Tongue (tissue), 2 donors: Measurements from ENCODE around the gene ATXN7L1. TPM values are rescaled to one million over a fixed set of nuclear protein-coding genes. Genes with fewer than 3 reads are reported as not detected.
"Not testable (repeated sequence)": the region's sequence is repeated elsewhere in the genome, so short reads cannot be mapped to it uniquely, and the experiment has no call there.

Experiments used
- DNase-seq: peaks from one replicate; pipeline ENCODE4 v3.0.0-alpha.2; 2015
- total RNA-seq: library from RNA; depleted of rRNA; stranded (reverse); fragments of >200 nt; gene quantifications from one replicate; pipeline ENCODE4 v1.2.3, GENCODE V29; 2014

Gene ATXN7L1
- total RNA-seq, 1 donor from 2014 or later = 10.4 TPM

DNA sequence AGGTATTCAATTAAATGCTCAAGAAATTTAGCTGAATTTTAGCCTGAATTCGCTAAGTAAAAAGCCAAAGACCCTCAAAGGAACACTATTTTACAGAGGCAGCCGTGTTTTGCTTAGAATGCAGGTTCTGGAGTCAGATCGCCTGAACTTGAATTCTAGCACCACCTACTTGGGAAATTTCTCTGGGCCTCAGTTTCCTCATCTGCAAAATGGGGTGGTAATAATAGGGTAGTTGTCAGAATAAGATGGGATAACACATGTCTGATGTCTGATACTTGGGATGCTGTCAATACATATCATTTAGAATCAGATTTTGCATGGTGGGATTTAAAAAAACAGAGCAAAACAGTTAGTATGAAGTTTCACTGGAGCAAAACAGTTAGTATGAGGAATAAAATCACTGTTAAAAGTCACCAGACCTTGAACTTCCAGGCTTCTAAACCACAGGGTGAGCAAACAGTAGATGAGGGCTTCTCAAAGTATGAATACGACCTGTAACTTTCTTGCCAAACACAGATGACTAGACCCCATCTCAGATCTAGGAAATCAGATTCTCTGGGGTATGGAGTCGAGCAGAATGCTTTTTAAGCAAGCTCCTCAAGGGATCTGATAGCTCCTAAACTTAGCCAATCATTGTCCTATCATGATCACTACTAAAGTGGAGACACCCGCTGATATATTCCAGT lies 75.4 kb downstream of the ATXN7L1 start:
- no peak for DNase-seq

GRCh38 chr7:105800442-105800841 lies 76.0 kb downstream of the ATXN7L1 start:
- DNase-seq = no peak

GRCh38 chr7:105799677-105800076 lies 76.7 kb downstream of the ATXN7L1 start:
- DNase-seq = no peak

- DNase-seq = no peak
These were observed 77.4 kb downstream of the ATXN7L1 start for GRCh38 chr7:105799006-105799405.

GRCh38 chr7:105797652-105798051 lies 78.7 kb downstream of the ATXN7L1 start:
- no peak for DNase-seq

DNA sequence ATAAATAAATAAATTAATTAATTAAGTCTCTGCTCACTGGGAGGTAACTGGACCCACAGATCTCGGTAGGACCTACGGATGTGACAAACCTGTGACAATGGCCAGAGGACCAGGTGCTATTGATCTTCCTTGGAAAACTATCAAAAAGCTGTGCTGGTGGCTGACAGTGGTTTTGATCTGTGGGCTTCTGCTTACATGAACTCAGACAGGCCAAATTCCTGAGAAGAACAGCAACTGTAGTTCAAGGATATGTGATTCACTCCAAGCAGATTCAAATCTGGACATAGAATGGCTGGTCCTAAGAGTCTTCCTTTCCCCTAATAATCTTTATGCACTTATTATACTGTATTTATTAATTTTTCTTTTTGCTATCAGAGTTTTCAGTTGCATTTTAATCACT lies 80.0 kb downstream of the ATXN7L1 start:
- no peak for DNase-seq

DNA sequence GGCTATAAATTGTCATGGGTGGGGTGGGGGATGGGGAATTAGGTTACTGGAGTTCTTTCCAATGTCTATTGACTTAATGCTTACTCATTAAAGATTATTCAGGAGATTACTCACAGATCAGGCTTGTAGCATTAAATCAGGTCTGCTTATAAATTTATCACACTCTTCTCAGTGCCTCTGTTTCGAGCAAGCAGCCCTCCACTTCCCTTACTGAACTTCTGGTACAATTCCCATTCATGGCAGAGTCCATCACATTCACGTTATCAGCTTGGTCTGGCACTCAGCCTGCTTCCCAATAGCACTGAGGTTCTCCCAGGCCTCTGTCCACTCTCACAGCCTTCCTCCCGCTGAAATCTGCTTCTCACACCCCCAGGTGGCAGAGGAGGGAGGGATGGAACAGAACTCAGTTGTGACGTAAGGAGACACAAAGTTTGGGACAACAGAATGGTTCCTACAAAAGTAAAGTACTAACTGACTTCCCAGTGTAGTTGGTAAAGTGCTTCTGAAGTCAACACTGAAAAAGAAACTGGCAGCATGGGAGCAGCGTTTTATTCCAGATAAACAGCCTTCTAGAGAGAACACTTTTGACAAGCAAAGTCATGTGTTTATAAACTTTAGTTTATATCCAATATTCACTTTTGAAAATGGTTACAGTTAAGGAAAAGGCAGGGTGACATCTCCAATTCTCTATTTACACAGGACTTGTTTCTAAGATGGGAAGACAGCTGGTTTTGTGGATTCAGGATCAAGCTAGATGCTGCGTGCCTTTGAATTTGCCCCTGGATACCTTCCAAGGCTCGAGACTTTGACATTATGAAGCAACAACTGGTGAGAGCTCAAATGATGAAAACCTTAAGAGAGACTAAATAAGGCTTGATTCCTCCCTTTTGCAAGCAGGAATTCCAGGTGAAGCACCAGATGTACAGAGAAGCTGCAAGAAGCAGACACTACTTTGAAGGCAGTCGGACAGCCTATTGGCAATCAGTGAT lies 81.4 kb downstream of the ATXN7L1 start:
- peak; percentile 90 for DNase-seq

- no peak for DNase-seq
These were observed 83.7 kb downstream of the ATXN7L1 start for GRCh38 chr7:105792488-105793370.

GRCh38 chr7:105791926-105792325 lies 84.5 kb downstream of the ATXN7L1 start:
- peak; percentile 34 for DNase-seq

DNA sequence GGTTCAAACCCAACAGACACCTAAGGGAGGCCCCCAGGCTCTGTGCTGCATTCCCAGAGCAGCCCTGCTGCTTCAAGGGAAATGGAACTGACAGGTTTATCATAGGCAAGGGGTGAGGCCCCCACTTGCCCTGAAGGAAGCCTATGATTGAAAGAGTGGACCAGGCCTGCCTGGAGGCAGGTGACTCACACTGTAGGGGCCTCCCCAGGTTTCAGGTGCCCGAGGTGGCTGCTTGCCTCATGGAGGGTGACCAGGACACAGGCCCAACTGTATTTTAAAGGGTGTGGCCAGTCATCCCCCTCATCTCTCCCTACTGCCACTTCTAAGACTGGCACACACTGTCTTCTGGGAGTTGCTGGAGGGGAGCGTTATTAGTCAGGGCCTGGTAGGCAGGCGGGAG lies 85.4 kb downstream of the ATXN7L1 start:
- no peak for DNase-seq

DNA sequence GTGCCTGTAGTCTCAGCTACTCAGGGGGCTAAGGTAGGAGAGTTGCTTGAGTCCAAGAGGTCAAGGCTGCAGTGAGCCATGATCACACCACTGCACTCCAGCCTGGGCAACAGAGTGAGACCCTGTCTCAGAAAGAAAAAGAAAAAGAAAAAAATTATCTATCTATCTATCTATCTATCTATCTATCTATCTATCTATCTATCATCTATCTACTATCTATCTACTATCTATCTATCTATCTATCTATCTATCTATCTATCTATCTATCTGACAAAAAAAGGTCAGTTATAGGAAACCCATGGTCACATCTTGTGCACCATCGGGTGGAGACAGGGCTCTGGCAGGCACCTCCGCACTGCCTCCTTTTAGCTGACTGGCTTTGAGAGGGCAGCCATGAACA lies 85.9 kb downstream of the ATXN7L1 start:
- not testable (repeated sequence) for DNase-seq

GRCh38 chr7:105788816-105789349 lies 87.5 kb downstream of the ATXN7L1 start:
- no peak for DNase-seq

DNA sequence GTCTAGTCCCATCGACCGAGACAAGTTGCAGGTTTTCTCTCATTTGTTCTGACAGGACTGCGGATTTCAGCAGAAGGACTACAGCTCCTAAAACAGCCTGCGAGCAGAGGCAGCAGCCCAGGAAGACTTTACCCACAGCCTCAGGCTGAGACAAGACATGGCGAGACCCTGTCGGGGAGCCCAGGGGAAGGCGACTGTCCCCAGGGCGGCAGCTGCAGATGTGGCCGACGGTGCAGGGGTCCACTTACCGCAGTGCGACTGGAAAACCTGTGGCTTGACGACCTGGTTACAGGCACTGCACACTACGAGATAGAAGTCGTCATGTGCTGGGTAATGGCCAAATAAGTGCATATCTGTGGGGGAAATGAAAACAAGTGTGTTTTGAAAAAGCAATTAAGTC lies 88.0 kb downstream of the ATXN7L1 start:
- DNase-seq = no peak

- no peak for DNase-seq
These were observed 88.6 kb downstream of the ATXN7L1 start for GRCh38 chr7:105787793-105788192.

- DNase-seq = peak; percentile 57
These were observed 89.6 kb downstream of the ATXN7L1 start for GRCh38 chr7:105786520-105787470.

GRCh38 chr7:105782391-105783042 lies 93.9 kb downstream of the ATXN7L1 start:
- no peak for DNase-seq

DNA sequence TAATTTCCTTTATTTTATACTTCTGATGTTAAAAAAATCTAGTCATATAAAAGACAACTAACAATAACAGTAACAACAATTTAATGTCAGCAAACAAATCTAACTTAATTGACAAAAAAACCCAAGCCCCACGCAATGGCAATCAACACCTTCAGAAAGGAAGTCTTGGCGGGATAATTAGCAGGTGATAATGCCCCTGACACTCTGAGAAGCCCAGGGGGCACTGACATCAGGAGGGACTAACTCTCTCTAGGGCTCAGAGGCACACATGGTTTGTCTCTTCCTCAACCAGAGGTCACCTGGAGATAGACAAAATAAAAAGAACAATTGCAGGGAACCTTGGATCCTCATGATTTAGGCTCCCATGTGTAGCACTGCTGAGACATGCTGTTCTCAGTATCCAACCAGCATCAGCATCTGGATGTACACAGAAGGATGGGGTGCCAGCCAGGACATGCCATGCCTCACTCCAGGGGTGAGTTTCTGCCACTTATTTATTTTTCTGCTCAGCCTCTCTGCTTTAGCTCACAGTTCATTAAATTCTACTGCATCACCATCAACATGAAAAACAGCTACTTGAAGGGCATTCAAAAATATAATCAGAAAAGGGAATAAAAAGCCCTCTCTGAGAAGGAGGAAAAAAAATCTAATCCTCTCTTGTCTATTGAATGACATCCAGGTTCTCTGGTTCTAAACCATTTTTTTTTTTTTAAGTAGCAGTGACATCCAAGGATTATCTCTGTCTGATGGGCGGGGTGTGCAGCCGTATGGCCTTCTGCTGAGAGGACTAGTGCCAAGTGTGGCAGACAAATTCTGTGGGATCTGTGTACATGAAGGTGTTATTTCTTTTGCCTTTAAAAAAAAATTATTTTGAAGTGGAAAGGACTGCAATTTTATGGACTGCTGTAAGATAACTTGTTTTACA lies 96.3 kb downstream of the ATXN7L1 start:
- DNase-seq = no peak

GRCh38 chr7:105778956-105779355 lies 97.4 kb downstream of the ATXN7L1 start:
- no peak for DNase-seq
